ENCODE measurements around the gene RIN3. TPM values are rescaled to one million over a fixed set of nuclear protein-coding genes. Genes with fewer than 3 reads are reported as not detected.

Gene RIN3
- total and polyA plus RNA-seq, 2 donors (not counting 3 experiments of a cell fraction or from before 2014, with no cell fraction given) = 5.1 to 20.8 TPM

- peak overlapping the region; percentile 28 for H3K9ac ChIP-seq (replicated peaks; ENCODE audit: extremely low read depth, insufficient read depth, low read length)
- DNase-seq (ENCODE audit: low read depth, low spot score) = peak; percentile 91
- H3K4me1 ChIP-seq (ENCODE audit: control insufficient read depth, extremely low read depth, insufficient read depth, low read length) = peaks cover 21% of the 10 kb centered on the region
- H2AFZ ChIP-seq (ENCODE audit: low read depth, low read length) = peak overlapping the region; percentile 18
- CTCF ChIA-PET = interaction anchor here (1.0 to 1.1 kb wide), 3 partner anchors 13 to 178 kb away, joined by 3 to 4 read pairs (median 3); no protein-coding TSS in a partner anchor
- no peaks in the 10 kb centered on the region for H4K20me1 ChIP-seq (replicated peaks; ENCODE audit: control insufficient read depth, extremely low read depth, insufficient read depth, low read length)
- peaks cover 4% of the 10 kb centered on the region for H3K79me2 ChIP-seq (ENCODE audit: control insufficient read depth, insufficient read depth, low read length)
- H3K4me3 ChIP-seq (replicated peaks in 1 of 3; ENCODE audit: insufficient read depth in 1 of 3, low read depth in 1 of 3, low read length in 3 of 3) = no peak overlapping the region
- no peaks in the 10 kb centered on the region for H3K9me1 ChIP-seq (replicated peaks; ENCODE audit: control insufficient read depth, extremely low read depth, insufficient read depth, low read length)
- BruUV-seq (replicated peaks) = no TSS peak
- peak; percentile 97 for FAIRE-seq
- H3K36me3 ChIP-seq (ENCODE audit: control insufficient read depth in 2 of 2, extremely low read depth in 1 of 2, insufficient read depth in 2 of 2, low read length in 2 of 2) = no peaks in the 10 kb centered on the region
- no peaks in the 10 kb centered on the region for H3K27me3 ChIP-seq (ENCODE audit: control insufficient read depth in 2 of 2, insufficient read depth in 2 of 2, low read length in 2 of 2)
- H3K9me3 ChIP-seq (replicated peaks; ENCODE audit: control insufficient read depth, insufficient read depth, low read length) = no peaks in the 10 kb centered on the region
- TF ChIP-seq POLR2AphosphoS5 (IDR thresholded peaks at IDR 0.05; ENCODE audit: insufficient read depth, low read depth, low read length) (peak; percentile 48), CTCF (IDR thresholded peaks at IDR 0.05; ENCODE audit: extremely low read depth in 1 of 2, insufficient read depth in 1 of 2, low read depth in 1 of 2, low read length in 2 of 2) (no peak), JUN (IDR thresholded peaks at IDR 0.05; ENCODE audit: borderline replicate concordance, insufficient read depth, insufficient read length, low read depth) (peak; percentile 94), FOS (IDR thresholded peaks at IDR 0.05; ENCODE audit: borderline replicate concordance, insufficient read depth, low read length) (peak; percentile 96), GATA2 (IDR thresholded peaks at IDR 0.05; ENCODE audit: insufficient read depth, insufficient read length, low read depth, low read length) (no peak)
- dilution Hi-C loops (cut with MboI; ENCODE audit: extremely low pct_ligation_motif_present, low sequenced_read_pairs) = no loop called here
- POLR2A ChIA-PET = no interaction called here
- intact Hi-C loops (cut with micrococcal nuclease) = loop anchor here (1.0 kb wide), 3 partner anchors 29 to 100 kb away; no protein-coding TSS in a partner anchor
- peak overlapping the region; percentile 69 for H3K27ac ChIP-seq (ENCODE audit: insufficient read depth, low read depth, low read length)
- H3K4me2 ChIP-seq (ENCODE audit: insufficient read depth, low read length) = peak overlapping the region; percentile 3
Measured at GRCh38 chr14:92511453-92512238, 1.9 kb upstream of the RIN3 start.
